Glutamatergic neuron (in vitro differentiated cells): ENCODE measurements around the gene TSPYL2. TPM values are rescaled to one million over a fixed set of nuclear protein-coding genes. Genes with fewer than 3 reads are reported as not detected.

Experiments used
- DNase-seq: peaks from one replicate; pipeline ENCODE4 v3.0.0; 2022
- H3K27ac Mint-ChIP-seq: one replicate; pipeline ENCODE4 v1.8.0; 2020; ENCODE audit warnings: mild to moderate bottlenecking, mixed read lengths, inconsistent platforms; ENCODE audit not compliant: unreplicated experiment
- H3K27me3 Mint-ChIP-seq: one replicate; pipeline ENCODE4 v1.8.0; 2020; ENCODE audit warnings: mild to moderate bottlenecking, moderate library complexity, mixed read lengths, inconsistent platforms; ENCODE audit not compliant: unreplicated experiment
- H3K36me3 Mint-ChIP-seq: one replicate; pipeline ENCODE4 v1.8.0; 2020; ENCODE audit warnings: mild to moderate bottlenecking, mixed read lengths, inconsistent platforms; ENCODE audit not compliant: unreplicated experiment
- H3K4me1 Mint-ChIP-seq: one replicate; pipeline ENCODE4 v1.8.0; 2020; ENCODE audit warnings: mild to moderate bottlenecking, low read depth, mixed read lengths, inconsistent platforms; ENCODE audit not compliant: unreplicated experiment
- H3K4me3 Mint-ChIP-seq: one replicate; pipeline ENCODE4 v1.8.0; 2020; ENCODE audit warnings: mild to moderate bottlenecking, mixed read lengths, inconsistent platforms; ENCODE audit not compliant: unreplicated experiment
- H3K9me3 Mint-ChIP-seq: one replicate; pipeline ENCODE4 v1.8.0; 2020; ENCODE audit warnings: mild to moderate bottlenecking, moderate library complexity, mixed read lengths, inconsistent platforms; ENCODE audit not compliant: unreplicated experiment
- CTCF ChIP-seq: fragments of 200-600 bp; sonication (generic); IDR thresholded peaks from one replicate; pipeline ENCODE4 v1.5.0; 2021; ENCODE audit not compliant: partially characterized antibody, unreplicated experiment
- total RNA-seq: library from RNA; stranded (reverse); fragmentation: NEBNext Ultra II Directional; extraction: Animal tissue kit (Norgen Biotek cat#: 25700); gene quantifications from one replicate; pipeline ENCODE4 v1.2.1, GENCODE V29; 2021; ENCODE audit not compliant: unreplicated experiment

The TSPYL2 gene
- total RNA-seq, 1 donor from 2014 or later: 10.2 TPM

GRCh38 chrX:53065104-53065503, 17.1 kb upstream of the TSPYL2 start:
- no peak overlapping the region for H3K4me3 Mint-ChIP-seq

DNA sequence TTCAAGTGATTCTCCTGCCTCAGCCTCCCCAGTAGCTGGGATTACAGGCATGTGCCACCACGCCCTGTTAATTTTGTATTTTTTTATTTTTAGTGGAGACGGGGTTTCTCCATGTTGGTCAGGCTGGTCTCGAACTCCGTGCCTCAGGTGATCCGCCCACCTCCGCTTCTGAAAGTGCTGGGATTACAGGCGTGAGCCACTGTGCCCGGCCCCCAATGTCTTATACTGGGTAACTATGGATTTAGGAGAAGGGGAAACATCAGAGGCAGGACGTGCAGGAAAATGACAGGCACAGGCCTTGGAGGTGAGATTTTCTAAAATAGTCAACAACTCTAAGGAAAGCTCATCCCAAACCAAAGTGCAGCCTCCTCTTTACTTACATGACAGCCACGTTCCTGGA, 11.1 kb upstream of the TSPYL2 start:
- Mint-ChIP-seq H3K9me3 (peaks cover 6% of the 10 kb centered on the region), H3K36me3 (no peaks in the 10 kb centered on the region)

More at GRCh38 chrX:53065104-53065503, 17.1 kb upstream of the TSPYL2 start:
- TF ChIP-seq CTCF: no peak
- peaks cover 2% of the 10 kb centered on the region for H3K9me3 Mint-ChIP-seq
- no peaks in the 10 kb centered on the region for H3K27me3 Mint-ChIP-seq
- no peak overlapping the region for H3K27ac Mint-ChIP-seq
- H3K4me1 Mint-ChIP-seq: peaks cover 10% of the 10 kb centered on the region
- H3K36me3 Mint-ChIP-seq: no peaks in the 10 kb centered on the region
- DNase-seq: no peak

GRCh38 chrX:53071604-53072417, 10.4 kb upstream of the TSPYL2 start:
- DNase-seq: peak; percentile 35
- H3K4me1 Mint-ChIP-seq: peaks cover 10% of the 10 kb centered on the region
- H3K4me3 Mint-ChIP-seq: peak overlapping the region; percentile 83
- H3K27ac Mint-ChIP-seq: peak overlapping the region; percentile 92
- no peaks in the 10 kb centered on the region for H3K36me3 Mint-ChIP-seq
- H3K9me3 Mint-ChIP-seq: peaks cover 9% of the 10 kb centered on the region
- peak; percentile 53 for TF ChIP-seq CTCF
- H3K27me3 Mint-ChIP-seq: peaks cover 5% of the 10 kb centered on the region

More for the DNA sequence above, 11.1 kb upstream of the TSPYL2 start:
- TF ChIP-seq CTCF: no peak
- Mint-ChIP-seq H3K27me3 (peaks cover 3% of the 10 kb centered on the region), H3K4me3 (no peak overlapping the region), H3K4me1 (peaks cover 10% of the 10 kb centered on the region), H3K27ac (no peak overlapping the region)
- DNase-seq: no peak

DNA sequence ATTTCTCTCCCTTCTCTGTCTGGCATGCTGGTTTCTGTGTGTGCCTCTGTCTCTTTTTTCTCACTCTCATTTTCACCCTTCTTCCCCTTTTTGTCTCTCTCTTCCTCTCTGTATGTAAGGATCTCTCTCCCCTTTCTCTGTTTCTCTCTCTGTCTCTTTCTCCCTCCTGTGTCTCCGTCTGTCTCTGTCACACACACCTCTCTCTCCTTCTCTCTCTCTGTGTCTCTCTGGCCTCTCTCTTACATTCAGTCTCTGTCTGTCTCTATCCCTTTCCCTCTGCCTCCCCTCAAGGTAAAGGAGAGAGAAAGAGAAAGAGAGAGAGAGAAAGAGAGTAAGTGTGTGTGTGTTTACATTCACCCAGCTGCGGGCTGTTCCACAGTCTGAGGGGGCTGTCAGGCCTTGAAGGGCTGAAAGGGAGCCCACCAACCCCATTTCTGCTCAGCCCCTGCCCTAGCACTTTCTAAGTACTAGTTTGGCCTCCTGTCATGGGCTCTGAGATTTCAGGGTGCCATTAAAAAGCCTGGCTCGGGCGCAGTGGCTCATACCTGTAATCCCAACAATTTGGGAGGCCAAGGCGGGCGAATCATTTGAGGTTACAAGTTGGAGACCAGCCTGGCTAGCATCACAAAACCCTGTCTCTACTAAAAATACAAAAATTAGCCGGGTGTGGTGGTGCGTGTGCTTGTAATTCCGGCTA, 9.6 kb upstream of the TSPYL2 start:
- H3K4me1 Mint-ChIP-seq: peaks cover 6% of the 10 kb centered on the region
- no peak for DNase-seq
- H3K36me3 Mint-ChIP-seq: no peaks in the 10 kb centered on the region
- TF ChIP-seq CTCF: no peak
- peaks cover 5% of the 10 kb centered on the region for H3K27me3 Mint-ChIP-seq
- peak overlapping the region; percentile 97 for H3K27ac Mint-ChIP-seq
- peaks cover 10% of the 10 kb centered on the region for H3K9me3 Mint-ChIP-seq
- H3K4me3 Mint-ChIP-seq: peak overlapping the region; percentile 83

DNA sequence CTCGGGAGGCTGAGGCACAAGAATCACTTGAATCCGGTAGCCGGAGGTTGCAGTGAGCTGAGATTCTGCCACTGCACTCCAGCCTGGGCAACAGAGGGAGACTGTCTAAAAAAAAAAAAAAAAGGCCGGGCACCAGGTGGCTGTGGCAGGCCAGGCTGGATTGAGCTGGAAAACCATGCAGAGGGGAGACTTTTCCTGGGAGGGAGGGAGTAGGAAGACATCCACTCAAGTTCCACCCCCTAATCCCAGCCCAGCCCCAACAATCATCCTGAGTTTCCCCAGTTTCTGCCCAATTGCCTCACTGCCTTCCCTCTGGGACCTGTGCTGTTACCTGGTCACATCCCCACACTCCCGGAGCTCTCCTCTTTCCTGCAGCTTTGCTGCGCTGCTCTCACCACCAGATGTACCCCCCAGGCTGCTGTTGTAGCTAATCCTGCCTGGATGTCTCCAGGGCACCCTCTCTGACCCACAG, 9.0 kb upstream of the TSPYL2 start:
- H3K27ac Mint-ChIP-seq: peak overlapping the region; percentile 97
- H3K4me3 Mint-ChIP-seq: peak overlapping the region; percentile 61
- peaks cover 6% of the 10 kb centered on the region for H3K4me1 Mint-ChIP-seq
- H3K36me3 Mint-ChIP-seq: no peaks in the 10 kb centered on the region
- peak; percentile 34 for DNase-seq
- H3K27me3 Mint-ChIP-seq: peaks cover 5% of the 10 kb centered on the region
- no peak for TF ChIP-seq CTCF
- peaks cover 12% of the 10 kb centered on the region for H3K9me3 Mint-ChIP-seq
